DND-41 (cell line): ENCODE results near the gene RRP15.

Experiments used
- ATAC-seq: fragments of 200-7000 bp; cut with Tn5 transposase; 3 replicates; pipeline ENCODE4 v1.9.1; 2021; ENCODE audit warnings: low read depth; ENCODE audit not compliant: insufficient read depth
- DNase-seq: peaks from one replicate; pipeline ENCODE4 v3.0.0-alpha.2; 2020
- H2AFZ ChIP-seq: 2 replicates; pipeline ENCODE4 v1.6.0; 2012; ENCODE audit warnings: low read depth, low read length
- H3K27ac ChIP-seq: 2 replicates; pipeline ENCODE4 v1.5.1; 2012; ENCODE audit warnings: low read length, inconsistent platforms
- H3K27me3 ChIP-seq: fragments of 200-600 bp; sonication (generic); 2 replicates; pipeline ENCODE4 v1.6.0; 2012; ENCODE audit warnings: low read length, mild to moderate bottlenecking, inconsistent platforms; ENCODE audit not compliant: insufficient read depth, poor library complexity
- H3K36me3 ChIP-seq: 2 replicates; pipeline ENCODE4 v1.5.1; 2012; ENCODE audit warnings: low read length, inconsistent platforms; ENCODE audit not compliant: insufficient read depth
- H3K4me1 ChIP-seq: 2 replicates; pipeline ENCODE4 v1.5.1; 2012; ENCODE audit warnings: mild to moderate bottlenecking, low read length; ENCODE audit not compliant: insufficient read depth
- H3K4me2 ChIP-seq: 2 replicates; pipeline ENCODE4 v1.6.0; 2012; ENCODE audit warnings: mild to moderate bottlenecking, moderate library complexity, low read length, inconsistent platforms; ENCODE audit not compliant: insufficient read depth
- H3K4me3 ChIP-seq, 2 experiments: fragments of 200-600 bp in 1 of 2; shearing (Covaris generic) in 1 of 2; 2 replicates each; pipeline ENCODE4 v1.5.1; 2012 to 2016; ENCODE audit warnings: inconsistent platforms in 2 of 2, low read length in 2 of 2, mild to moderate bottlenecking in 2 of 2, low read depth in 1 of 2, moderate library complexity in 1 of 2
- H3K79me2 ChIP-seq: 2 replicates; pipeline ENCODE4 v1.6.0; 2012; ENCODE audit warnings: low read length, inconsistent platforms; ENCODE audit not compliant: insufficient read depth
- H3K9ac ChIP-seq: 2 replicates; pipeline ENCODE4 v1.6.0; 2012; ENCODE audit warnings: low read depth, mild to moderate bottlenecking, inconsistent platforms, low read length, moderate library complexity
- H3K9me3 ChIP-seq: 2 replicates; pipeline ENCODE4 v1.5.1; 2012; ENCODE audit warnings: low read length, moderate library complexity, mild to moderate bottlenecking, inconsistent platforms; ENCODE audit not compliant: insufficient read depth, severe bottlenecking
- H4K20me1 ChIP-seq: 2 replicates; pipeline ENCODE4 v1.6.0; 2012; ENCODE audit warnings: low read length; ENCODE audit not compliant: insufficient read depth
- CTCF ChIP-seq: IDR thresholded peaks from 2 replicates; pipeline ENCODE4 v1.5.1; 2012; ENCODE audit warnings: borderline replicate concordance, low read length, moderate library complexity, mild to moderate bottlenecking; ENCODE audit not compliant: poor library complexity, severe bottlenecking; ENCODE audit errors: extremely low read depth
- EZH2 ChIP-seq: IDR thresholded peaks from 3 replicates; pipeline ENCODE4 v1.6.1; 2012; ENCODE audit warnings: borderline replicate concordance, low read depth, mild to moderate bottlenecking, moderate library complexity, low read length, inconsistent platforms; ENCODE audit not compliant: severe bottlenecking

Gene RRP15

GRCh38 chr1:218273762-218274479, 11.2 kb upstream of the RRP15 start:
- Histone ChIP-seq H3K36me3 (no peaks in the 10 kb centered on the region), H3K4me3 (no peak overlapping the region), H3K4me2 (no peak overlapping the region), H3K9ac (no peak overlapping the region), H3K9me3 (no peaks in the 10 kb centered on the region), H3K79me2 (no peaks in the 10 kb centered on the region), H4K20me1 (no peaks in the 10 kb centered on the region), H3K27ac (no peak overlapping the region), H3K4me1 (no peaks in the 10 kb centered on the region), H3K27me3 (no peaks in the 10 kb centered on the region), H2AFZ (no peak overlapping the region)
- TF ChIP-seq CTCF (no peak), EZH2 (no peak)
- DNase-seq: no peak
- ATAC-seq: peak; percentile 27; the same call in 1 of the 3 replicates

GRCh38 chr1:218274511-218274910, 10.6 kb upstream of the RRP15 start:
- ATAC-seq: no peak
- Histone ChIP-seq H3K79me2 (no peaks in the 10 kb centered on the region), H3K27me3 (no peaks in the 10 kb centered on the region), H3K4me3 (no peak overlapping the region), H3K9me3 (no peaks in the 10 kb centered on the region), H3K9ac (no peak overlapping the region), H3K4me1 (no peaks in the 10 kb centered on the region), H3K36me3 (no peaks in the 10 kb centered on the region), H3K27ac (no peak overlapping the region), H2AFZ (no peak overlapping the region), H4K20me1 (no peaks in the 10 kb centered on the region), H3K4me2 (no peak overlapping the region)
- TF ChIP-seq EZH2: no peak
- DNase-seq: no peak

GRCh38 chr1:218275823-218276222, 9.3 kb upstream of the RRP15 start:
- H3K9me3 ChIP-seq: no peaks in the 10 kb centered on the region
- no peak for ATAC-seq
- no peak for TF ChIP-seq EZH2
- no peak for TF ChIP-seq CTCF

GRCh38 chr1:218281285-218281684, 3.8 kb upstream of the RRP15 start:
- Histone ChIP-seq H3K9me3 (no peaks in the 10 kb centered on the region), H3K79me2 (peaks cover 11% of the 10 kb centered on the region), H2AFZ (no peak overlapping the region), H3K4me3 (no peak overlapping the region), H3K4me2 (no peak overlapping the region), H3K9ac (no peak overlapping the region), H3K36me3 (no peaks in the 10 kb centered on the region), H3K27me3 (no peaks in the 10 kb centered on the region), H3K4me1 (peaks cover 11% of the 10 kb centered on the region), H4K20me1 (no peaks in the 10 kb centered on the region), H3K27ac (no peak overlapping the region)
- TF ChIP-seq CTCF (no peak), EZH2 (no peak)
- DNase-seq (no peak), ATAC-seq (no peak)

More at GRCh38 chr1:218275823-218276222, 9.3 kb upstream of the RRP15 start:
- Histone ChIP-seq H3K9ac (no peak overlapping the region), H3K4me3 (no peak overlapping the region), H2AFZ (no peak overlapping the region), H4K20me1 (no peaks in the 10 kb centered on the region), H3K27ac (no peak overlapping the region), H3K4me2 (no peak overlapping the region), H3K27me3 (no peaks in the 10 kb centered on the region), H3K36me3 (no peaks in the 10 kb centered on the region), H3K4me1 (no peaks in the 10 kb centered on the region), H3K79me2 (no peaks in the 10 kb centered on the region)
- DNase-seq: no peak
